Measurements from ENCODE around the gene ACO2.

- TF ChIP-seq, protein P1, sequence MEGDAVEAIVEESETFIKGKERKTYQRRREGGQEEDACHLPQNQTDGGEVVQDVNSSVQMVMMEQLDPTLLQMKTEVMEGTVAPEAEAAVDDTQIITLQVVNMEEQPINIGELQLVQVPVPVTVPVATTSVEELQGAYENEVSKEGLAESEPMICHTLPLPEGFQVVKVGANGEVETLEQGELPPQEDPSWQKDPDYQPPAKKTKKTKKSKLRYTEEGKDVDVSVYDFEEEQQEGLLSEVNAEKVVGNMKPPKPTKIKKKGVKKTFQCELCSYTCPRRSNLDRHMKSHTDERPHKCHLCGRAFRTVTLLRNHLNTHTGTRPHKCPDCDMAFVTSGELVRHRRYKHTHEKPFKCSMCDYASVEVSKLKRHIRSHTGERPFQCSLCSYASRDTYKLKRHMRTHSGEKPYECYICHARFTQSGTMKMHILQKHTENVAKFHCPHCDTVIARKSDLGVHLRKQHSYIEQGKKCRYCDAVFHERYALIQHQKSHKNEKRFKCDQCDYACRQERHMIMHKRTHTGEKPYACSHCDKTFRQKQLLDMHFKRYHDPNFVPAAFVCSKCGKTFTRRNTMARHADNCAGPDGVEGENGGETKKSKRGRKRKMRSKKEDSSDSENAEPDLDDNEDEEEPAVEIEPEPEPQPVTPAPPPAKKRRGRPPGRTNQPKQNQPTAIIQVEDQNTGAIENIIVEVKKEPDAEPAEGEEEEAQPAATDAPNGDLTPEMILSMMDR (IDR thresholded peaks at IDR 0.05): peak in 2 of 4 experiments; percentile 8 to 23
- peak; percentile 75 for TF ChIP-seq POLR2A (IDR thresholded peaks at IDR 0.05)
These were observed 24.4 kb upstream of the ACO2 start for GRCh38 chr22:41444360-41445128.

All from prostate gland (tissue), 2 donors.